Measurements from ENCODE around the gene ZDHHC3.

GRCh38 chr3:44993471-44994205 lies 17.7 kb upstream of the ZDHHC3 start:
- TF ChIP-seq CTCF (IDR thresholded peaks at IDR 0.05) (no peak), POLR2A (IDR thresholded peaks at IDR 0.05) (no peak)
